Amniotic epithelial cell (primary cell): Measurements from ENCODE around the gene ZNF81.
"Not testable (repeated sequence)": the region's sequence is repeated elsewhere in the genome, so short reads cannot be mapped to it uniquely, and the experiment has no call there.

ENCODE experiments used
- DNase-seq: peaks from one replicate; pipeline ENCODE4 v3.0.0-alpha.2; 2010; ENCODE audit warnings: low read depth

The ZNF81 gene

DNA sequence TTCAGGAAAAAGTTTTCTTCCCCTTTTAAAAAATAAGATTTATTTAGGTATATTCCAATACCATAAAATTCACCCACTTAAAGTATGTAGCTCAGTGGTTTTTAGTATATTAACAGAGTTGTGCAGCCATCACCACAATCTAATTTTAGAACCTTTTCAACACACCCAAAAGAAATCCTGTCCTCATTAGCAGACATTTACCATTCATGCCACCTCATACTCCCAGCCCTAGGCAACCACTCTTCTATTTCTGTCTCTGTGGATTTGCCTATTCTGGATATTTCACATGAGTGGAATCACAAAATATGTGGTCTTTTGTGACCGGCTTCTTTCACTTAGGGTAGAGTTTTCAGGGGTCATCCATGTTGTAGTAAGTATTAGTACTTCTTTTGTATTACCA is 7.4 kb downstream of the ZNF81 start:
- DNase-seq = no peak

DNA sequence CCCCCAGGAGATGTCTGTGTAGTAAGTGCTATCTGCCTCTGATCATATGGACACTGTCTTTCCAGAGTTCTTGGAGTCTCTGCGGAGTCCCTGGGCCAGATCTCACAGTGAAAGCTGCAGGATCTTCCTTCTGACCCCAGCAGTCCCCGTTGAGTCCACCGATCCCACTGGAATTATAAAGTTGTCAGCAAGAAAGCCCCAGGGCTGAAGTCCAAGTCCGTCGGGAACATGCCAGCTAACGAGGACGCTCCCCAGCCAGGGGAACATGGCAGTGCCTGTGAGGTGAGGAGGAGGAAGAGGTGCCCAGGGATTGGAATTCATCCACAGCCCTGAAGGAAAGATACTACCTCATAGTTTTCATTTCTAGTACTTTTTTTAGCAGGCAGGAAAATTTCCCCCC is 9.3 kb downstream of the ZNF81 start:
- no peak for DNase-seq

DNA sequence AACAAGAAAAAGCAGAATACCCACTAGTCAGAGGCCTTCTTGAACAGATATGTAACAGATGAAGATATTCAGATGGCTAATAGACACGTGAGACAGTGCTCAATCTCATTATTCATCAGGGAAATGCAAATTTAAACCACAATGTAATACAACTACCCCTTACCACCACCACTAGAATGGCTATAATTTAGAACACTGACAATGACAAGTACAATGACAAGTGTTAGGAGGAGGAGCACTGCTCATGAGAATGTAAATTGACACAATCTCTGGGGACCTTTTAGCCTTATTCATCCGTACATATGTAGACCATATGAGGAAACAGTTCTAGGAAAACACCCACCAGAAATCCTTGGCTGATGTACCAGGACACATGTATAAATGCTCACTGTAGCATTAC is 13.1 kb downstream of the ZNF81 start:
- no peak for DNase-seq

DNA sequence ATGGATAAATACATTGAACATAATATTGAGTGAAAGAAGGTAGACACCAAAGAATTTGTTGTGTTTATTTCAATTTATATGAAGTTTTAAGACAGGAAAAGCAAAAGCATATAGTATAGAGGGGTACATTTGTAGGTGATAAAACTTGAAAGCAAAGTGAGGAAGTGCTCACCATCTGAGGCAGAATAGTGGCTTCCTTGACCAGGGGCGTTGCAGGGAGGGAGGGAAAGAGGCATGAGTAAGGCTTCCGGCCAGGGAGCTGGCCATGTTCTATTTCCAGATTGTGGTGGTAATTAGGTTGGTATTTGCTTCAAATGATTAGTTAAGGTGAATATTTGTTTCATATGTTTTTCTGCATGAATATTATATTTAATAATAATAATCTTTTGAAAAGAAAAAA is 13.7 kb downstream of the ZNF81 start:
- DNase-seq = not testable (repeated sequence)

DNA sequence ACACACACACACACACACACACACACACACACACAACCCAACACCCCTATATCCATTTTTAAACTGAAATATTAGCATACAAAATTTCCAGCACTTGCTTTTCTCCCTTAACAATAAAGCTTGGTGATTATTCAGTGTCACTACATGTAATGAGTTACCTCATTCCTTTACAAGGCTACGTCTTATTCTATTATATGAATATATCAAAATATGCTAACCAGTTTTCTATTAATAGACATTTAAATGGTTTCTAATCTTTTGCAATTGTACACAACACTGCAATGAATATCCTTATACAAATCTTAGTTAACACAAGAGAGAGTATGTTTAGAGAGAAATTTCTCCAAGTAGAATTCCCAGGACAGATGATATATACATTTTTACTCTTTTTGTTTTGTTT is 14.2 kb downstream of the ZNF81 start:
- no peak for DNase-seq

DNA sequence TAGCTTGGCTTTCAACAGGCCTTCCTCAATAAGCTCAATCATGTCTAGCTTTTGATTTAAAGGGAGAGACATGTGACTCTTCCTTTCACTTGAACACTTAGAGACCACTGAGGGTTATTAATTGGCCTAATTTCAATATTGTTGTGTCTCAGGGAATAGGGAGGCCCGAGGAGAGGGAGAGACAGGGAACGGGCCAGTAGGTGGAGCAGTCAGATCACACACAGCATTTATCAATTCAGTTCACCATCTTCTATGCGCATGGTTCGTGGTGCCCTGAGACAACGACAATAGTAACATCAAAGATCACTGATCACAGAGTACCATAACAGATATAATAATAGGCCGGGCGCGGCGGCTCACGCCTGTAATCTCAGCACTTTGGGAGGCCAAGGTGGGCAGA is 17.8 kb downstream of the ZNF81 start:
- peak; percentile 21 for DNase-seq

- DNase-seq = no peak
Measured at GRCh38 chrX:47859686-47860085, 23.0 kb downstream of the ZNF81 start.

DNA sequence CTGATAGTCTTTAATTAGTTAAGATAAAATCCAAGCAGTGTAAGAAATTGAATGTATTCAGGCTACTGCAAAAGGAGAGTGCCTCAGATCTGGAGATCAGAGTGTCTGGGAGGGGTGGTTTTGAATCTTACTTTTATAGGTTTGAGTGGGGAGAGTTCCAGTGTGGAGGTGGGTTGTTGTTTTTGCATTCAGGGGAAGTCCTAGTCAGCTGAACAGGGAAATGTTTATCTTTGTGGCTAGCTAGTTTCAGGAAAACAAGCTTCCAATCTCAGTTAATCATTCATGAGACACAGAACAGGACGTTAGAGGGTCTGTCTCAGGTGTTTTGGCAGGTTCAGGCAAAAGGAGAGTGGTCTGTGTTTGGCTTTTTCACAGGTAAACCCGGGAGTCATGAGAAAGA is 26.0 kb downstream of the ZNF81 start:
- DNase-seq = peak; percentile 6

- no peak for DNase-seq
Measured at GRCh38 chrX:47863187-47863586, 26.5 kb downstream of the ZNF81 start.

- peak; percentile 6 for DNase-seq
Measured at GRCh38 chrX:47864300-47864699, 27.6 kb downstream of the ZNF81 start.

- peak; percentile 15 for DNase-seq
Measured at GRCh38 chrX:47864785-47865184, 28.1 kb downstream of the ZNF81 start.

DNA sequence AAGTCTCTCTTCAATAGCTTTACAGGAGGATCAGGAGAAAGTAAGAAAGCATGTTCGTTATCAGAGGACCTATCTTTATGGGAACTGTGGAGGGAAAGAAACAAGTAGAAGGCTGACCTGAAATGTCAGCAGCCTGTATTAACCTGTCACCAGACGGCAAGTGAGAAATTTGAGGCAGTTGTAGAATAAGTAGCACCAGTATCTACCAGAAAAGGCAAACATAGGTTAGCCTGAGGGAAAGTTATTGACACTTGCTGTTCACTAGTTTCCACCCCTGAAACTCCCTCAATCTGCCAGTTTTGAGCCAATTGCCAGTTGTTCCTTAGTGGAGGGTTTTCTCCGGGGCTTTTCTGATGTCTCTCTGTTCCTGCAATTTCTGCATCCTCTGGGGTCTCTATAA is 36.4 kb downstream of the ZNF81 start:
- no peak for DNase-seq

GRCh38 chrX:47877327-47877726 is 40.6 kb downstream of the ZNF81 start:
- no peak for DNase-seq

- DNase-seq = no peak
Measured at GRCh38 chrX:47878198-47878597, 41.5 kb downstream of the ZNF81 start.

DNA sequence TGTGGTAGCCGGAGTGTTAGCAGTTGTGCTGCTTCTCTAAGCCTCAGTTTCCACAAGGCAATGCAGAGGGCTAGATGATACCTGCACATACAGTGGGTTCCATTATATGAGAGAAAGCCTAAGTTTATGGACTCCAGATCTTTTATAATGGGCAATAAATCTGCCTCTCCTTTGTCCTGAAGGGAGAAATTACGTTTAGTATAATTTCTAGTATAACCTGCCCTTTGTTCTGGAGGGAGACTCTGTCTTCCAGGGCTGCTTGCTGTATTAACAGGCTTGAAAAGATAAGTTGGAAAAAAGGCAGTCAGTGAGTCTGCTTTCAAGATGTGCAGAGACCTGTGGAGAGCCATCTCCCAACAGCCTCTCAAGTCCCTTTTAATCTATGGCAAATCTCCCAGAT is 42.8 kb downstream of the ZNF81 start:
- DNase-seq = no peak

- no peak for DNase-seq
Measured at GRCh38 chrX:47880927-47881326, 44.2 kb downstream of the ZNF81 start.

- no peak for DNase-seq
Measured at GRCh38 chrX:47885501-47885900, 48.8 kb downstream of the ZNF81 start.

DNA sequence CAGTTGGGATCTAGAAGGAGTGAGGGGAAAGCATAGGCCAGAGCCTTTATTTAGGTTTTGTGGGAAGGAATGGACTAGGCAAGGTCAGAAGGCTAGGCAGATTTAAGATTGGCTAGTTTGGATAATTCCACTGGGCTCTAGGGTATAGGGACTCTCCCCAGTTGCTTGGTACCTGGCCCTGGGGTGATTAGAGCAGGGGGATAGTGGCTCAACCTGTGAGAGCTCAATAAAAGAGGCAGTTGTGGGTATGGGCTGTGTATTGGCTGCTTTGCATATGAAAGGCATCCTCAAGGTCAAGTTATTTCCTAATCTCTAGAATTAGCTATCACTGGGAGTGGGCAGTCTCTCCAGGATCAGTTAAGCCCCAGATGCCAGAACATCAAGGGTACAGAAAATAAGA is 61.3 kb downstream of the ZNF81 start:
- no peak for DNase-seq

DNA sequence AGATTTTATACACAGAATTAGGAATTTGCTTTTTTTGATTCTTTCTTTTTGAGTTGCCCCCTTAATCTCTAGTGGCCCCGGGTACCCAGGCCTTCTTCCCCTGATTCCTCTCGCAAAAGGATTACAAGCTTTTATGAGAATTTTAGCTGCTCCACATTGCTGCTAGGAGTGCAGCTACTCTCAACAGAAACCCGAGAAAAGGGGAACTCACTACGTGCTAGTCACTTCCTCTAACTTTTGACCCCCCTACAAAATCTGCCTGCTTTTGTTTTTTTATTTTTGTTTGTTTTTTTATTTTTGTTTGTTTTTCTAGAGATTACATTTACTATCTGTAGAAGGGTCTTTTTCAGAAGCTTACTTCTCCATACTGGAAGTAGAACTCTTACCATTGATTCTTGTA is 64.1 kb downstream of the ZNF81 start:
- DNase-seq = no peak

- no peak for DNase-seq
Measured at GRCh38 chrX:47902161-47902560, 65.5 kb downstream of the ZNF81 start.

DNA sequence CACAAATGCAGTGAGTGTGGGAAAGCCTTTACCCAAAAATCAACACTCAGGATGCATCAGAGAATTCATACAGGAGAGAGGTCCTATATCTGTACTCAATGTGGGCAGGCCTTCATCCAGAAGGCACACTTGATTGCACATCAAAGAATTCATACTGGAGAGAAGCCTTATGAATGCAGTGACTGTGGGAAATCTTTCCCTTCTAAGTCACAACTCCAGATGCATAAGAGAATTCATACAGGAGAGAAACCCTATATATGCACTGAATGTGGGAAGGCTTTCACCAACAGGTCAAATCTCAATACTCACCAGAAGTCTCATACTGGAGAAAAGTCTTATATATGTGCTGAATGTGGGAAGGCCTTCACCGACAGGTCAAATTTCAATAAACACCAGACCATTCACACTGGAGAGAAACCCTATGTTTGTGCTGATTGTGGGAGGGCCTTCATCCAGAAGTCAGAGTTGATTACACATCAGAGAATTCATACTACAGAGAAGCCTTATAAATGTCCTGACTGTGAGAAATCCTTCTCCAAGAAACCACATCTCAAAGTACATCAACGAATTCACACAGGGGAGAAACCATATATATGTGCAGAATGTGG is 79.3 kb downstream of the ZNF81 start:
- no peak for DNase-seq

DNA sequence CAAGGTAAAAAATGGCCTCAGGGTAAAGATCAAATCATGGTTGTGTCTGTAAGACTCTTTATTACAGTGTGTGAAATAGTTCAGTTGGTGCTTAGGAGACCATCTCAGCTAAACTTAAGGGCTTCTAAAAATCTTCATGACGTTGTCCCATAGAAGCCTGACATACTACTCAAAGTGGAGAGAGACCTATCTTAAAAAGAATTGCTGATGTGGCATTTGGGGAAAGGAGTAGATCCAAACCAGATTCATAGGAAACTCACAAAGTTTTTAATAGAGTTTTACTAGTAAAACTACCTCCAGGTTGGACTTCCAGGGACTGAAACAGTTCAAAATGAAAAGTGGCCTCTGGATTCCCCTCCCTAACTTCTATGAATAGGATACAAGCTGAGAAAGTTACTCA is 81.6 kb downstream of the ZNF81 start:
- DNase-seq = no peak

GRCh38 chrX:47927212-47927611 is 90.5 kb downstream of the ZNF81 start:
- DNase-seq = no peak

- not testable (repeated sequence) for DNase-seq
Measured at GRCh38 chrX:47931970-47932369, 95.3 kb downstream of the ZNF81 start.

GRCh38 chrX:47933946-47934345 is 97.2 kb downstream of the ZNF81 start:
- no peak for DNase-seq
